Prostate gland (tissue), 2 donors: ENCODE measurements around the gene CREB5. TPM values are rescaled to one million over a fixed set of nuclear protein-coding genes. Genes with fewer than 3 reads are reported as not detected.

Experiments
- DNase-seq: peaks from one replicate; pipeline ENCODE4 v3.0.0-alpha.2; 2019; ENCODE audit warnings: low spot score
- H3K27ac ChIP-seq, 2 donors: fragments of 200-600 bp; sonication (generic); 2 replicates each; pipeline ENCODE4 v1.5.1; 2017 to 2019
- H3K27me3 ChIP-seq: fragments of 200-600 bp; sonication (generic); replicated peaks from 2 replicates; pipeline ENCODE4 v1.5.1; 2019; ENCODE audit not compliant: insufficient read depth
- H3K36me3 ChIP-seq, 2 donors: fragments of 200-600 bp; sonication (generic); 1 replicate in 1 of 2; 2 replicates in 1 of 2; pipeline versions ENCODE4 v1.5.1 to v1.8.1; 2017 to 2019
- H3K4me1 ChIP-seq: fragments of 200-600 bp; sonication (generic); replicated peaks from 2 replicates; pipeline ENCODE4 v1.5.1; 2019
- H3K4me3 ChIP-seq, 2 donors: fragments of 200-600 bp; sonication (generic); 2 replicates each; pipeline ENCODE4 v1.5.1; 2017 to 2019
- H3K9me3 ChIP-seq: fragments of 200-600 bp; sonication (generic); 2 replicates; pipeline ENCODE4 v1.5.1; 2017
- POLR2A ChIP-seq: fragments of 450-650 bp; IDR thresholded peaks from one replicate; pipeline ENCODE4 v1.6.1; 2016; ENCODE audit warnings: antibody characterized with exemption, mild to moderate bottlenecking
- POLR2AphosphoS5 ChIP-seq: sonication (generic); formaldehyde crosslinking; IDR thresholded peaks from one replicate; pipeline ENCODE4 v1.6.1; 2017; ENCODE audit warnings: antibody characterized with exemption
- WGBS: methylation state at CpG from one replicate; pipeline ENCODE4 v1.1.5; 2018; 5-methylcytosine and 5-hydroxymethylcytosine counted together
- intact Hi-C: fragments of 100-400 bp; cut with DNase I; formaldehyde crosslinking; loops from one replicate; pipeline ENCODE4 v1.14.2; 2022
- total RNA-seq, 2 donors: library from RNA; depleted of rRNA; stranded (reverse); fragments of >200 nt; gene quantifications; one replicate each; pipeline ENCODE4 v1.1.0, GENCODE V29; 2016
- TF ChIP-seq, protein P1 (sequence below), 4 experiments: fragments of 200-600 bp in 2 of 4; fragments of 450-650 bp in 2 of 4; sonication (generic) in 2 of 4; IDR thresholded peaks; 1 replicate in 3 of 4; 2 replicates in 1 of 4; pipeline ENCODE4 v1.5.1; 2016 to 2019; ENCODE audit warnings: antibody characterized with exemption in 4 of 4, mild to moderate bottlenecking in 2 of 4, moderate library complexity in 2 of 4

CREB5 gene
- total RNA-seq, 2 donors from 2014 or later = 0.46 to 3.4 TPM

- H3K36me3 ChIP-seq = no peaks in the 10 kb centered on the region
- no peaks in the 10 kb centered on the region for H3K9me3 ChIP-seq
- no peak for DNase-seq
- TF ChIP-seq POLR2AphosphoS5 (no peak), POLR2A (no peak)
- TF ChIP-seq, protein P1, sequence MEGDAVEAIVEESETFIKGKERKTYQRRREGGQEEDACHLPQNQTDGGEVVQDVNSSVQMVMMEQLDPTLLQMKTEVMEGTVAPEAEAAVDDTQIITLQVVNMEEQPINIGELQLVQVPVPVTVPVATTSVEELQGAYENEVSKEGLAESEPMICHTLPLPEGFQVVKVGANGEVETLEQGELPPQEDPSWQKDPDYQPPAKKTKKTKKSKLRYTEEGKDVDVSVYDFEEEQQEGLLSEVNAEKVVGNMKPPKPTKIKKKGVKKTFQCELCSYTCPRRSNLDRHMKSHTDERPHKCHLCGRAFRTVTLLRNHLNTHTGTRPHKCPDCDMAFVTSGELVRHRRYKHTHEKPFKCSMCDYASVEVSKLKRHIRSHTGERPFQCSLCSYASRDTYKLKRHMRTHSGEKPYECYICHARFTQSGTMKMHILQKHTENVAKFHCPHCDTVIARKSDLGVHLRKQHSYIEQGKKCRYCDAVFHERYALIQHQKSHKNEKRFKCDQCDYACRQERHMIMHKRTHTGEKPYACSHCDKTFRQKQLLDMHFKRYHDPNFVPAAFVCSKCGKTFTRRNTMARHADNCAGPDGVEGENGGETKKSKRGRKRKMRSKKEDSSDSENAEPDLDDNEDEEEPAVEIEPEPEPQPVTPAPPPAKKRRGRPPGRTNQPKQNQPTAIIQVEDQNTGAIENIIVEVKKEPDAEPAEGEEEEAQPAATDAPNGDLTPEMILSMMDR (IDR thresholded peaks at IDR 0.05) = no peak
- intact Hi-C loops = no loop called here
- no peaks in the 10 kb centered on the region for H3K4me1 ChIP-seq
- no peak overlapping the region for H3K27ac ChIP-seq
- WGBS = 81% methylated on average over 4 of the region's 4 CpGs
- no peaks in the 10 kb centered on the region for H3K27me3 ChIP-seq
- no peak overlapping the region for H3K4me3 ChIP-seq
Observed at GRCh38 chr7:28564755-28565374, 152.5 kb downstream of the CREB5 start.

GRCh38 chr7:28565980-28566379 lies 153.7 kb downstream of the CREB5 start:
- intact Hi-C loops = no loop called here
- H3K27me3 ChIP-seq = no peaks in the 10 kb centered on the region
- H3K36me3 ChIP-seq = no peaks in the 10 kb centered on the region
- H3K27ac ChIP-seq = no peak overlapping the region
- no peak overlapping the region for H3K4me3 ChIP-seq
- WGBS = 58% methylated on average over 1 of the region's 1 CpG
- H3K9me3 ChIP-seq = no peaks in the 10 kb centered on the region
- DNase-seq = no peak
- H3K4me1 ChIP-seq = no peaks in the 10 kb centered on the region
- TF ChIP-seq POLR2A = no peak
- TF ChIP-seq POLR2AphosphoS5 = no peak
- TF ChIP-seq, protein P1 (IDR thresholded peaks at IDR 0.05) = no peak

DNA sequence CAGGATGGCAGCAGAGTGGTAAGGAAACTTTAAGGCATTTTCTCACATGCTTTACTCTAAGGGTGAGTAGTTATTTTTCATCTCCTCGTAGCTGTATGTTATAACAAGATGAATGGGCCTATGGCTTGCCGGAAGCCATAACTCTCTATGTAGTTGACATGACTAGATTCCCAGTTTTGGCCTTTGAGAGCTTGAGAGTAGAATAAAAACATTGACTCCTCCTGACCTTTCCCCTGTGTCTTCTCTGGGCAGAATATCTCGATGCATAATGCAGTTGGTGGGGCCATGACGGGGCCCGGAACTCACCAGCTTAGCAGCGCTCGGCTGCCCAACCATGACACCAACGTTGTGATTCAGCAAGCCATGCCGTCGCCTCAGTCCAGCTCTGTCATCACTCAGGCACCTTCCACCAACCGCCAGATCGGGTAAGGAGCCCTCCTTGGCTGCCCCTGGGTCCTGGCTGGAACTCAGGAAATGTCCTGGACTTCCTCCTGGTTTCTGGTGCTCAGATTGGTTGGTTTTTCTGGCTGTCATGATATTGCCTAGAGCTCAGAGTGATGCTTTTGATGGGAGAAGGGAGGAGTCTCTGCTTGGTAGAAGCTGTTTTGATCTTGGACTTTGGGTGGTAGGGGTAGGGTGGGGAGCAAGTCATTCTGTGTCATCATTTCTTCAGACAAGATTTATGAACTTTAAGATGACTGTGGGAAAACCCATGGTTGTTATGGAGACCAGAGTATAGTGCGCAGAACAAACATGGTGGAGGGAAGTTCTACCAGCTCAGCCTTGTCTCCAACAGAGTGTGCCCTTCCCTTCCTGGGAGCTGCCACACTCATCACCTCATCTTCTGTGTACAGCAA lies 158.0 kb downstream of the CREB5 start:
- WGBS = 96% methylated on average over 13 of the region's 13 CpGs
- Histone ChIP-seq H3K4me3 (no peak overlapping the region), H3K27me3 (no peaks in the 10 kb centered on the region), H3K9me3 (no peaks in the 10 kb centered on the region), H3K27ac (no peak overlapping the region), H3K36me3 (no peaks in the 10 kb centered on the region), H3K4me1 (no peaks in the 10 kb centered on the region)
- no peak for DNase-seq
- intact Hi-C loops = no loop called here
- no peak for TF ChIP-seq POLR2AphosphoS5
- TF ChIP-seq POLR2A = no peak
- TF ChIP-seq, protein P1 (IDR thresholded peaks at IDR 0.05) = no peak

- Histone ChIP-seq H3K4me3 (no peak overlapping the region), H3K27me3 (no peaks in the 10 kb centered on the region), H3K9me3 (no peaks in the 10 kb centered on the region), H3K36me3 (no peaks in the 10 kb centered on the region), H3K4me1 (no peaks in the 10 kb centered on the region), H3K27ac (no peak overlapping the region)
- DNase-seq = no peak
- 89% methylated on average over 4 of the region's 4 CpGs for WGBS
- intact Hi-C loops = no loop called here
- TF ChIP-seq, protein P1 (IDR thresholded peaks at IDR 0.05) = no peak
- TF ChIP-seq POLR2A = no peak
- no peak for TF ChIP-seq POLR2AphosphoS5
Observed at GRCh38 chr7:28570970-28571288, 158.6 kb downstream of the CREB5 start.

DNA sequence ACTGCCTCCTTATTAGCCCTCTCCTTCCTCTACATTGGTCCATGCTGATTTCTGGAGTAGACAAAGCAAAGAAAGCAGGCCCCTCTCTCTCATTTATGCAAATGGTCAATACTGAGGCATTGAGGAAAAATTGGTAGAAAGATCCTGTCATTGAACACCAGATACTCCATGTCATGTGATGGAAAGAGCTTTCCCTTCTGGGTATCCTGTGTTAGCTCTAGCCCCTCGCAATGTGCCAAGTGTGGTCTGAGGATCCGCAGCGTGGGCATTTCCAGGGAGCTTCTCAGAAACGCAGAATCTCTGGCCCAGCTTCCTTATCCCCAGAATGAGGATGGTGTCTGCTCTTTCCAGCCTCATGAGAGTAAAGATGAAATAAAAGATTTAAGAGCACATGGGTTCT lies 159.1 kb downstream of the CREB5 start:
- H3K4me1 ChIP-seq = no peaks in the 10 kb centered on the region
- H3K9me3 ChIP-seq = no peaks in the 10 kb centered on the region
- no peak overlapping the region for H3K27ac ChIP-seq
- H3K36me3 ChIP-seq = no peaks in the 10 kb centered on the region
- TF ChIP-seq POLR2AphosphoS5 (no peak), POLR2A (no peak)
- TF ChIP-seq, protein P1 (IDR thresholded peaks at IDR 0.05) = no peak
- no peaks in the 10 kb centered on the region for H3K27me3 ChIP-seq
- WGBS = 100% methylated on average over 4 of the region's 4 CpGs
- H3K4me3 ChIP-seq = no peak overlapping the region
- intact Hi-C loops = no loop called here
- DNase-seq = no peak
